GM23338 (cell line): ENCODE measurements around the gene SERBP1. TPM values are rescaled to one million over a fixed set of nuclear protein-coding genes. Genes with fewer than 3 reads are reported as not detected.

ENCODE experiments used
- ATAC-seq: fragments of 200-7000 bp; cut with Tn5 transposase; 3 replicates; pipeline ENCODE4 v1.9.1; 2020
- DNase-seq: peaks from one replicate; pipeline ENCODE4 v3.0.0-alpha.2; 2015; ENCODE audit warnings: low spot score
- H2AFZ ChIP-seq: fragments of 200-600 bp; sonication (generic); 2 replicates; pipeline ENCODE4 v1.8.0; 2016; ENCODE audit warnings: antibody characterized with exemption, mild to moderate bottlenecking, moderate library complexity
- H3F3A ChIP-seq: fragments of 200-600 bp; sonication (generic); replicated peaks from 2 replicates; pipeline ENCODE4 v1.8.0; 2017; ENCODE audit warnings: antibody characterized with exemption, mixed run types, low read depth
- H3K27ac ChIP-seq: fragments of 200-600 bp; sonication (generic); 2 replicates; pipeline ENCODE4 v1.6.1; 2016; ENCODE audit warnings: low read depth
- H3K27me3 ChIP-seq: fragments of 200-600 bp; sonication (generic); 2 replicates; pipeline ENCODE4 v1.8.0; 2016; ENCODE audit warnings: mild to moderate bottlenecking, mixed run types, moderate library complexity; ENCODE audit not compliant: insufficient read depth
- H3K36me3 ChIP-seq: fragments of 200-600 bp; sonication (generic); 2 replicates; pipeline ENCODE4 v1.8.0; 2016; ENCODE audit warnings: mild to moderate bottlenecking; ENCODE audit not compliant: insufficient read depth
- H3K4me1 ChIP-seq: fragments of 200-600 bp; sonication (generic); 2 replicates; pipeline ENCODE4 v1.8.0; 2016; ENCODE audit warnings: mild to moderate bottlenecking, moderate library complexity; ENCODE audit not compliant: insufficient read depth
- H3K4me2 ChIP-seq: fragments of 200-600 bp; sonication (generic); 2 replicates; pipeline ENCODE4 v1.7.1; 2017; ENCODE audit warnings: mixed run types
- H3K4me3 ChIP-seq: fragments of 200-600 bp; sonication (generic); 2 replicates; pipeline ENCODE4 v1.6.1; 2016; ENCODE audit warnings: mixed run types
- H3K79me2 ChIP-seq: fragments of 200-600 bp; sonication (generic); replicated peaks from 2 replicates; pipeline ENCODE4 v1.8.0; 2017; ENCODE audit warnings: mild to moderate bottlenecking; ENCODE audit not compliant: insufficient read depth
- H3K9me2 ChIP-seq: fragments of 200-600 bp; sonication (generic); 2 replicates; pipeline ENCODE4 v1.8.0; 2017; ENCODE audit not compliant: insufficient read depth
- H4K20me1 ChIP-seq: fragments of 200-600 bp; sonication (generic); replicated peaks from 2 replicates; pipeline ENCODE4 v1.8.0; 2017; ENCODE audit warnings: mild to moderate bottlenecking; ENCODE audit not compliant: insufficient read depth
- H3K27ac Mint-ChIP-seq: 2 replicates; pipeline ENCODE4 v1.8.0; 2020; ENCODE audit warnings: inconsistent platforms, mild to moderate bottlenecking, moderate library complexity, mixed read lengths
- H3K27me3 Mint-ChIP-seq: 3 replicates; pipeline ENCODE4 v1.8.0; 2022; ENCODE audit warnings: low read depth, mild to moderate bottlenecking, moderate library complexity, mixed read lengths, inconsistent platforms; ENCODE audit not compliant: insufficient read depth, poor library complexity
- H3K36me3 Mint-ChIP-seq: 3 replicates; pipeline ENCODE4 v1.8.0; 2021; ENCODE audit warnings: low read depth, mild to moderate bottlenecking, inconsistent platforms, moderate library complexity, mixed read lengths
- H3K4me1 Mint-ChIP-seq: 3 replicates; pipeline ENCODE4 v1.8.0; 2020; ENCODE audit warnings: mild to moderate bottlenecking, inconsistent platforms, mixed read lengths
- H3K4me3 Mint-ChIP-seq: 3 replicates; pipeline ENCODE4 v1.8.0; 2021; ENCODE audit warnings: moderate library complexity, mild to moderate bottlenecking, inconsistent platforms, mixed read lengths
- H3K9me3 Mint-ChIP-seq: 3 replicates; pipeline ENCODE4 v1.8.0; 2020; ENCODE audit warnings: moderate library complexity, mild to moderate bottlenecking, inconsistent platforms, mixed read lengths
- CTCF ChIP-seq, 2 experiments: fragments of 200-600 bp in 1 of 2; sonication (generic) in 1 of 2; conservative IDR thresholded peaks; 2 replicates each; pipeline versions ENCODE4 v1.5.1 to v1.6.1; 2016 to 2017; ENCODE audit warnings: antibody characterized with exemption in 2 of 2, low read depth in 2 of 2, mild to moderate bottlenecking in 2 of 2, moderate library complexity in 1 of 2
- ETS1 ChIP-seq: IDR thresholded peaks from 2 replicates; pipeline ENCODE4 v1.6.1; 2016; ENCODE audit warnings: antibody characterized with exemption
- JUNB ChIP-seq: IDR thresholded peaks from one replicate; pipeline ENCODE4 v1.6.1; 2016; ENCODE audit warnings: antibody characterized with exemption; ENCODE audit not compliant: unreplicated experiment
- POLR2AphosphoS5 ChIP-seq: IDR thresholded peaks from 2 replicates; pipeline ENCODE4 v1.6.1; 2016; ENCODE audit warnings: antibody characterized with exemption, low read depth
- STAT1 ChIP-seq: IDR thresholded peaks from one replicate; pipeline ENCODE4 v1.6.1; 2016; ENCODE audit warnings: antibody characterized with exemption; ENCODE audit not compliant: unreplicated experiment
- ZNF114 ChIP-seq: fragments of 250-450 bp; sonication (Bioruptor Pico); IDR thresholded peaks from 2 replicates; pipeline ENCODE4 v1.5.0; 2020; ENCODE audit warnings: mild to moderate bottlenecking, moderate library complexity
- ZNF331 ChIP-seq: fragments of 250-450 bp; sonication (Bioruptor Pico); IDR thresholded peaks from 2 replicates; pipeline ENCODE4 v1.5.0; 2020; ENCODE audit warnings: low read depth, mild to moderate bottlenecking, moderate library complexity
- polyA plus RNA-seq: library from polyadenylated mRNA; unstranded; fragments of >200 nt; fragmentation: Nextera tagmentation; extraction: Ambion mirVana; gene quantifications from 2 replicates; pipeline ENCODE4 v1.2.1, GENCODE V29; 2016
- total RNA-seq: library from RNA; depleted of rRNA; stranded (reverse); fragments of >200 nt; shearing (Covaris generic); gene quantifications from 2 replicates; pipeline ENCODE4 v1.2.3, GENCODE V29; 2014

SERBP1 gene
- total and polyA plus RNA-seq, 2 experiments from 2014 or later, result 559 to 674 TPM

- Histone ChIP-seq H4K20me1 (no peaks in the 10 kb centered on the region), H3K4me1 (no peaks in the 10 kb centered on the region), H3K27ac (no peak overlapping the region), H3K79me2 (no peaks in the 10 kb centered on the region), H3K9me2 (peaks cover 2% of the 10 kb centered on the region; the same call in 1 of the 2 replicates), H3K36me3 (no peaks in the 10 kb centered on the region), H2AFZ (no peak overlapping the region; the same call in 1 of the 2 replicates), H3K27me3 (no peaks in the 10 kb centered on the region), H3K4me3 (no peak overlapping the region), H3K4me2 (no peak overlapping the region), H3F3A (no peaks in the 10 kb centered on the region)
- H3K27me3 Mint-ChIP-seq, result no peaks in the 10 kb centered on the region
- peaks cover 9% of the 10 kb centered on the region for H3K4me1 Mint-ChIP-seq
- no peaks in the 10 kb centered on the region; the same call in 2 of the 3 replicates for H3K9me3 Mint-ChIP-seq
- no peak for ATAC-seq
- TF ChIP-seq POLR2AphosphoS5 (no peak), STAT1 (no peak), JUNB (no peak), CTCF (conservative IDR thresholded peaks at IDR 0.05; ENCODE audit: low read depth in 2 of 2) (no peak), ETS1 (no peak)
- H3K27ac Mint-ChIP-seq, result no peak overlapping the region
- H3K36me3 Mint-ChIP-seq, result no peaks in the 10 kb centered on the region
- H3K4me3 Mint-ChIP-seq, result no peak overlapping the region
- no peak for DNase-seq
Observed at GRCh38 chr1:67368046-67368514, 62.1 kb downstream of the SERBP1 start.

- no peaks in the 10 kb centered on the region for H3K27me3 Mint-ChIP-seq
- Histone ChIP-seq H3K27me3 (no peaks in the 10 kb centered on the region), H4K20me1 (no peaks in the 10 kb centered on the region), H3K79me2 (no peaks in the 10 kb centered on the region), H3K9me2 (peaks cover 2% of the 10 kb centered on the region; the same call in 1 of the 2 replicates), H3K27ac (no peak overlapping the region), H3K36me3 (no peaks in the 10 kb centered on the region), H3F3A (no peaks in the 10 kb centered on the region), H3K4me3 (no peak overlapping the region), H3K4me2 (no peak overlapping the region), H2AFZ (no peak overlapping the region; the same call in 1 of the 2 replicates), H3K4me1 (no peaks in the 10 kb centered on the region)
- no peak overlapping the region for H3K27ac Mint-ChIP-seq
- ATAC-seq, result no peak
- H3K4me3 Mint-ChIP-seq, result no peak overlapping the region
- no peaks in the 10 kb centered on the region; the same call in 2 of the 3 replicates for H3K9me3 Mint-ChIP-seq
- TF ChIP-seq ZNF114 (no peak), ZNF331 (no peak), CTCF (conservative IDR thresholded peaks at IDR 0.05; ENCODE audit: low read depth in 2 of 2) (no peak)
- DNase-seq, result no peak
- peaks cover 9% of the 10 kb centered on the region for H3K4me1 Mint-ChIP-seq
- H3K36me3 Mint-ChIP-seq, result no peaks in the 10 kb centered on the region
Observed at GRCh38 chr1:67367370-67368045, 62.7 kb downstream of the SERBP1 start.
